Activated CD4-positive, alpha-beta T cell treated with anti-CD3 and anti-CD28 coated beads, Interleukin-2, amount 50 U/mL, for 4 hours (primary cell): ENCODE results near the gene BTBD7.

Experiments used
- DNase-seq, 2 experiments: peaks; one replicate each; pipeline ENCODE4 v3.0.0-alpha.2; 2020

Gene BTBD7

GRCh38 chr14:93328546-93328945, 4.3 kb downstream of the BTBD7 start:
- DNase-seq: no peak

GRCh38 chr14:93326196-93326595, 6.6 kb downstream of the BTBD7 start:
- no peak for DNase-seq

- no peak for DNase-seq
Measured at GRCh38 chr14:93323600-93324174, 9.1 kb downstream of the BTBD7 start.

DNA sequence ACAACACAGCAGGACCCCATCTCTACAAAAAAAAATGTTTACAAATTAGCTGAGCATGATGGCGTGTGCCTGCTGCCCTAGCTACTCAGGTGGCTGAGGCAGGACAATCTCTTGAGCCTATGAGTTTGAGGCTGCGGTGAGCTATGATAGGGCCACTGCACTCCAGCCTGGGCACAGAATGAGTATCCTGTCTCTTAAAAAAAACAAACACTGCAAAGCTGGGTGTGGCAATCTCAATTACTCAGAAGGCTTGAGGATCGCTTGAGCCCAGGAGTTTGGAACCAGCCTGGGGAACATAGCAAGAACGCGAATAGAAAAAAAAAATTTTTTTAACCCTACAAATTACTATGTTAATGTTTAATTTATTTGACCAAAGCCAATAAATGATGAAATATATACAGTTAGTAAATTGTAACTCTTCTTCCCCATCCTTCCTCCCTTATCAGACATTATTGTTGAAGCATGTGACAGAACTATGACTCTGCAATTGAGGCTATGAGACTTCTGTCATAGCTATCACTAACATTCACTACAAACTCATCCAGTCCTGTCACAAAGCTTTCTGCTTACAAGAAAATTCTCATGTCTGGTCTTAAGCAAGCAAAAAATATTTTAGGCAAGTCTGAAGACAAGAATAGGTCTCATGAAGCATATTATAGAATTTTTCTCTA, 9.8 kb downstream of the BTBD7 start:
- DNase-seq: no peak

DNA sequence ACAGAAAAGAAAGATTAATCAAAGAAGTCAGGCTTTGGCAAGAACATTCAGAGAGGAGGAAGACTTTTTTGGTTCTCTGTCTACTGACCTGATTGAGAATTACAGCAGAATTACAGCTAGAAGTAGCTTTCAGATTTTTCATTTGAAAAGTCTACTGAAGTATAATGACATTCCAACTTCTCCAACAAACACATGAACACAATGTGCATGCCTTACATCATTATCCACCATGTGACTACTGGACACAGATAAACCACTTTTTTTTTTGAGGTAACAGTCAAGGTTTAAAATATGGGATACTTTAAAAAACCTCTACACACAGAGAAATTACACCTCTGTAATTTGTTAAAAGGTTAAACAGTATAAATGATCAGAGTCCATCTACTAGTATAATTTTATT, 12.3 kb downstream of the BTBD7 start:
- DNase-seq: no peak

DNA sequence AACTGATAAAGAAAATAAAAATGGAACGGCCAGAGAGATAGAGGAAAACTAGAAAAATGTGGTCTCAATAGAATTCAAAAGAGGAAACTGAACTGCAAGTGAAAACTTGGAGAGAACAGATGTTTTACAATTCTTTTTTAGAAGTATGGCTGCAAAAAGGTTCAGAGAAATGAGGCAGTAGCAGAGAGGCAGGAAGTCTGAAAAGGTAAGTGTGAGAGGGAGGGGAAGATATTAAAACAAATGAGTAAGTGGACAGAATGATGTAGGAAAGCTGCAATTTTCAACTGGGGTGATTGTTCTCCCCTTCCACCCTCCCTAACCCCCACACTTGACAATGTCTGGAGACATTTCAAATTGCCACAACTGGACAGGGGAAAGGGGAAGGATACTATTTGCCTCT, 12.9 kb downstream of the BTBD7 start:
- no peak for DNase-seq

DNA sequence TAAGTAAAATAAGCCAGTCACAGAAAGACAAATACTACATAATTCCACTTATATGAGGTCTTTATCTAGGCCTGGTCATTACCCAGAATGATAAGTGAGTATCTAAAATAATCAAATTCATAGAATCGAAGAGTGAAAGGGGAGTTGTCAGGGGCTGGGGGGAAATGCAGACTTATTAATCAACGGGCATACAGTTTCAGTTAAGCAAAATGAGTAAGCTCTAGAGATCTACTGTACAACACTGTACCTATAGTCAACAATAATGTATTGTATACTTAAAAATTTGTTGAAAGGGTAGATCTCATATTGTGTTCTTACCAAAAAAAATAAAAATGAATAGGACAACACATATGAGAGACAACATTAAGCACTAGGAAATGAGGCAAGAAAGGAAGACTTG, 13.3 kb downstream of the BTBD7 start:
- DNase-seq: no peak

GRCh38 chr14:93318927-93319326, 13.9 kb downstream of the BTBD7 start:
- no peak for DNase-seq

DNA sequence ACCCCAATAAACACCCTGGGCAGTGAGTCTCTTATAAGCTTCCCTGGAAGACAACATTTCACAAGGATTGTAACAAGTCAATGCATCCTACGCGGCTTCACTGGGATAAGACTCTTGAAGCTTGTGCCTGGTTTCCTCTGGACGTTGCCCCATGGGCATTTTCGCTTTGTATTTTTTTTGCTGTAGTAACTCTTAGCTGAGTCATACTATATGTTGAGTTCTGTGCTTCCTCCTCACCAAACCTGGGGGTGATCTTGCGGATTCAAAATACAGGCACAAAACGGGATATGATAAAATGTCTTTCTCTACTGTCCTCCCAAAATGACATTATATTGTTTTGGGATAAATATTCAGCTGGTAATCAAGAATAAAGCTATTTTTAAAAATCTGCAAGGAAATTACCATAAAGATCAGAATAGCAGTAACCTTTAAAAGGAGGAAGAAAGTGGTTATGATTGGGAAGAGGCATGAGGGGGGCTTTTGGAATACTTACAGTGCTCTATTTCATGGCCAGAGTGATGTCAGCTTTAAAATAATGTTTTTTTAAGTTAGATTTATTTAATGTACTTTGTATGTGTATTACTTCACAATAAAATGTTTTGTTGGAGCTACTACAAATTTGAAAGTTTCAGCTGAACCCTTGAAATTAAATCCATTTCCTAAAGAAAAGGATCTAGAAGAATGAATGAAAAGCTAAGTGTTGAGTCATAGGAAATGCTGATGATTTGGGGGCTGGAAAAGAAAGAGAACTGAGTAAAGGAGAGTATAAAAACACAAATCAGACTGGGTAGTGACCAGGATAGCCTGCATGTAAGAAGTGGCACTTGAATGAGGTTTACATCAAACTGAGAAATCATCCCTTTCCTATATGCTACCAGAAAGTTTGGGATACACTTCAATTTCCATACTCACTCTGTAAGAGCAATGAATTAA, 14.7 kb downstream of the BTBD7 start:
- no peak for DNase-seq

- DNase-seq: no peak
Measured at GRCh38 chr14:93317210-93317874, 15.5 kb downstream of the BTBD7 start.

DNA sequence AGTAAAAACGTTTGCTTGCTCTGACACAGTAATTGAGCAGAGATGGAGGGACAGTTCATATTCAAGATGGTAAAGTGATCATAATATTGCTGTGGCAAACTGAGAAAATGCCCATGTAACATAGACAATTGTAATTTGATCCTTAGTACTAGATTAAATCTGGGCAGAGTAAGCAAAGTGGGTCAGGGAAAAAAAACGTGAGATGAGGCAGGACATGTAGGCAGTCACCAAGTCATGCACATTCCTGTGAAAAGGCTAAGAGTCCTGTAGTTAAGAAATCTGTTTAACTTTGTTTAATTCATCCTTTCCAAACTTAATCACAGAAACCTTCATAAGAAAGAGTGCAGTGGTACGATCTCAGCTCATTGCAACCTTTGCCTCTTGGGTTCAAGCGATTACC, 16.1 kb downstream of the BTBD7 start:
- no peak for DNase-seq

DNA sequence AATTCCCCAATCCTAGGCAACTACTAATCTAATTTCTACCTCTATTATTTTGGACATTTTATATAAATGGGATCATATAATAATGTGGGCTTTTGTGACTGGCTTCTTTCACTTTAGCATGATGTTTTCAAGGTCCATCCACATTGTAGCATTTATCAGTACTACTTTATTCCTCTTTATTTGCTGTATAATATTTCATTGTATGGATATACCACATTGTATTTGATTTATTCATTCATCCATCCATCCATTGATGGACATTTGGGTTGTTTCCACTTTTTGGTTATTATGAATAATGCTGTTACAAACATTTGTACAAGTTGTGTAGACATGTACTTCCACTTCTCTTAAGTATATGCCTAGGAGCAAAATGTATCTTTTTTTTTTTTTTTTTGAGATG, 17.3 kb downstream of the BTBD7 start:
- DNase-seq: no peak

DNA sequence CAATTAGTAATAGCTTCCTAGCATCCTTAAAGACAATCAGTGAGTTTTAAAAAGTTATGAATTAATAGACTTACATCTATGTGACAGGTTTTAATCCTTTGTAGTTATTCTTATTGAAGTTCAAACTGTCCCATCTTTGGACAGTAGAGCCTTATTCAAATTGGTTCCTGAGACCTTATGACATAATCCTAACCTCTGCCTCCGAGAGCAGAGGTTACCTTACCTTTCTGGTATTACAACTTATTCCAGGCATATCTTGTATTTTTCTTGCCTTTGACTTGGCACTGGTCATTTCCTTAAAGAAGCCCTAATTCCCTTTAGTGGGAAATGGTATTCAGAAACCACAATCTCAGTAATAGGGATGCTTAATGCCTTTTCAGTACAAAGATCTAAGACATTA, 21.8 kb downstream of the BTBD7 start:
- no peak for DNase-seq

DNA sequence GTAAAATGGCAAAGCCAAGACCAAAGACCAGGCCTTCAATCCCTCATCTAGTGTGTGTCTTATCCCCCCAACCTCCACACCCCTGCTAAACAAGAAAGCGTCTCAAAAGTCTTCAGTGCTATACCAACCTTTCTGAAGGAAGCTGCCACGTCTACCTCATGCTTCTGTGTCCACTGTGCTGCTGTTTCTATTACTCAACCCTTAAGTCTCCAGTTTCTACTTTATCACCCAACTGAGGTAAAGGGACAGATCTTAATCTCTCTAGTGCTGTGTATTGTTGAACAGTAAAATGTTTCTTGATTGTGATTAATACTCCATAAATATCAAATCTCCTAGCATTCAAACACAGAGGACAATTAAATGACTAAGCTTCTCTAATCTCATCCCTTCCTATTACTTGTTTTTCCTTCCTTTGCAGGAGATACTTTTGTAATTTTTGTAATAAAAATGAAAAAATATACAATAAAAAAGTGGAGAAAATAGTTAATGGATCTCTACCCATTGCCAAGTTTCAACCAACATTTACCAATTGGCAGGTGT, 23.3 kb downstream of the BTBD7 start:
- DNase-seq: no peak

- no peak for DNase-seq
Measured at GRCh38 chr14:93308686-93309345, 24.0 kb downstream of the BTBD7 start.

DNA sequence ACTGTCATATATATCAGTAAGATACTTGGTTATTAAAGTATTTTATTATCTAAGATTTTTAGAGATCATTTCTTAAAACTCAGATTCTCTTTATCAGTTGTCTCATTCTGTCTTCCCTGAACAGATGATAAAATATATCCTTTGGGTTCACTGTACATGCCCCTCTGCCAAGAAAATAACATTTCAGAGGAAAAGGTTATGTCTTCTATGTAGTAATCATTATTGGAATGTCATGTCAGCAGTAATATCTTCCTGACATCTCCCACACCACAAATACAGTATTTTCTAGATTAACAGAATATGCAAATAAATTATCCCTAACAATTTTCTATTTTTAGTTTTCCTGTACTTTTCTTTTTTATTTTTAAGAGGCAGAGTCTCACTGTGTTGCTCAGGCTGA, 26.0 kb downstream of the BTBD7 start:
- no peak for DNase-seq

DNA sequence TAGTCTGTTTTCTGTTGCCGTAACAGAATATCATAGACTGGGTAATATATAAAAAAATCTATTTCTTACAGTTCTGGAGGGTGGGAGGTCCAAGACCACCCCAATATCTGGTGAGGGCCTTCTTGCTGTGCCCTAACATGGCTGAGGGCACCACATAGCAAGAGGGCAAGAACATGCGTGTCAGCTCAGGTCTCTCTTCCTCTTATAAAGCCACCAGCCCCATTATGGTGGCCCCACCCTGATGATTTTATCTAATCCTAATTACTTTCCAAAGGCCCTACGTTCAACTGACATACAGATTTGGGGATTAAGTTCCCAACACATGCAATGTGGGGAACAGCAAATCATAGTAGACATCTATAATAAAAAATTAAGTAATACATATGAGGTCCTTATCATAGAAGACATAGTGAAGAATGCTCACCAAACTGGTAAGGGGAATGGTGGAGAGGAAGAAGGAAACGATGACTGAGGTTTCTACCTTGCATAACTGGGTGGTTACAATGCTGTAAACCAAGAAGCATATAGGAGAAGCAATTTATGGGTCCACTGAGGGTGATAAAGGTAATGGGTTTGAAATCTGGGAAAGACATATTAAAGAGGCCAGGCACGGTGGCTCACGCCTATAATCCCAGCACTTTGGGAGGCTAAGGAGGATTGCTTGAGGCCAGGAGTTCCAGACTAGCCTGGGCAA, 27.0 kb downstream of the BTBD7 start:
- no peak for DNase-seq

DNA sequence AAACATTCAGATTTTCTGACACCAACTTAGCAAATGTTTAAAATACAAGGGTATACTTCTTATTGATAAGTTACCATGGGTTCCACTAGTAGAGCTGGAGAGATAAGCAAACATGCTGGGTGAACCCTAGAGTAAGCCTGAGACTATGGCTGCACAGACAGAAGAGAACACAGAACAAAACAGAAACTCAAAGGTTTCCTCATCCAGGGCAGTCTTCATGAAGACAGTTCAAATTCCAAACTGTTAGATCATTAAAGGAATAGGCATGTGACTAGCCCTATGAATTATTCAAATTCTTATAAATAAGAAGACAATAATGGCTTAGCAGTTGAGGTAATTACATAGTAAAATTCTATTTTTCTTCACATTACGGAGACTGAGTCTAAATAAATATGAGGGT, 28.1 kb downstream of the BTBD7 start:
- DNase-seq: no peak

DNA sequence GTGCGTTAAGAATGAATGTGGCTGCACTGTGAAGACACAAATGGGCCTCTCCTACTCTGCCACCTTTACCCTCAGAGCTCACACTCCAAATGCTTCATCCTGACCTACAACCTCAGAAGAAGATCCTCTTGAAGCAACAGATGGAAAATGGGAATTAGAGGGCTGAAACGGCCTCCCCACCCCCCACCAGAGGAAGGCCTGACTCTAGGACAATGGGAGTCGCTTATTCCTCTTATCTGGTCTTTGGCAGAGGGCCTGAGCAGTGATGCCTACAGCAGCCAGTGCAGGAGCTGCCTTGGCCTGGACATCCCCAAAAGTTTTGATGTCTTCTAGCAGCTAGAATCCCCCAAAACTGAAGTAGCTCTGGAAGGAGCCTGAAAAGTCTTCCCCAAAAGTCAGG, 29.2 kb downstream of the BTBD7 start:
- no peak for DNase-seq

- DNase-seq: no peak
Measured at GRCh38 chr14:93302688-93303581, 29.9 kb downstream of the BTBD7 start.
